Loucy (cell line): ENCODE results near the gene TEX14.

ENCODE experiments used
- H2AFZ ChIP-seq: fragments of 200-600 bp; sonication (generic); 2 replicates; pipeline ENCODE4 v1.6.0; 2016; ENCODE audit warnings: antibody characterized with exemption, mild to moderate bottlenecking, low read length, moderate library complexity
- H3F3A ChIP-seq: fragments of 200-600 bp; 2 replicates; pipeline ENCODE4 v1.6.0; 2016; ENCODE audit warnings: antibody characterized with exemption, low read depth, mild to moderate bottlenecking
- H3K27me3 ChIP-seq: fragments of 200-600 bp; sonication (generic); 2 replicates; pipeline ENCODE4 v1.6.1; 2014; ENCODE audit warnings: low read length, mild to moderate bottlenecking; ENCODE audit not compliant: insufficient read depth, poor library complexity, severe bottlenecking
- H3K36me3 ChIP-seq: fragments of 200-600 bp; sonication (generic); 2 replicates; pipeline ENCODE4 v1.6.1; 2016; ENCODE audit warnings: low read length; ENCODE audit not compliant: insufficient read depth
- H3K4me1 ChIP-seq: fragments of 200-600 bp; sonication (generic); 2 replicates; pipeline ENCODE4 v1.5.1; 2014; ENCODE audit warnings: low read length, mild to moderate bottlenecking; ENCODE audit not compliant: insufficient read depth, poor library complexity, severe bottlenecking
- H3K4me2 ChIP-seq: fragments of 200-600 bp; sonication (generic); 2 replicates; pipeline ENCODE4 v1.6.0; 2014; ENCODE audit warnings: antibody characterized with exemption, low read length, low read depth, mild to moderate bottlenecking; ENCODE audit not compliant: poor library complexity, severe bottlenecking
- H3K4me3 ChIP-seq: fragments of 200-600 bp; sonication (generic); 2 replicates; pipeline ENCODE4 v1.5.1; 2014; ENCODE audit warnings: low read length, mild to moderate bottlenecking, mixed read lengths; ENCODE audit not compliant: poor library complexity, severe bottlenecking
- H3K79me2 ChIP-seq: fragments of 200-600 bp; sonication (generic); 2 replicates; pipeline ENCODE4 v1.6.1; 2014; ENCODE audit warnings: low read length; ENCODE audit not compliant: insufficient read depth
- H3K9ac ChIP-seq: fragments of 200-600 bp; sonication (generic); 2 replicates; pipeline ENCODE4 v1.6.0; 2014; ENCODE audit warnings: mild to moderate bottlenecking, low read depth, low read length, moderate library complexity; ENCODE audit not compliant: poor library complexity, severe bottlenecking
- H3K9me2 ChIP-seq: fragments of 200-600 bp; sonication (generic); replicated peaks from 2 replicates; pipeline ENCODE4 v1.6.1; 2016; ENCODE audit warnings: low read depth, low read length, mixed read lengths
- H3K9me3 ChIP-seq: fragments of 200-600 bp; sonication (generic); 2 replicates; pipeline ENCODE4 v1.6.1; 2014; ENCODE audit warnings: mild to moderate bottlenecking, antibody characterized with exemption, low read length, low read depth; ENCODE audit not compliant: insufficient read depth
- H4K20me1 ChIP-seq: fragments of 200-600 bp; sonication (generic); 2 replicates; pipeline ENCODE4 v1.6.0; 2014; ENCODE audit warnings: antibody characterized with exemption, low read length, mild to moderate bottlenecking; ENCODE audit not compliant: insufficient read depth, poor library complexity, severe bottlenecking
- EZH2phosphoT487 ChIP-seq: fragments of 200-600 bp; IDR thresholded peaks from 2 replicates; pipeline ENCODE4 v1.6.1; 2018; ENCODE audit warnings: antibody characterized with exemption, mild to moderate bottlenecking, moderate library complexity, borderline replicate concordance
- TF ChIP-seq, protein P1 (sequence below): fragments of 200-600 bp; sonication (generic); conservative IDR thresholded peaks from 2 replicates; pipeline ENCODE4 v1.5.1; 2014; ENCODE audit warnings: mild to moderate bottlenecking, antibody characterized with exemption, low read length

Gene TEX14

DNA sequence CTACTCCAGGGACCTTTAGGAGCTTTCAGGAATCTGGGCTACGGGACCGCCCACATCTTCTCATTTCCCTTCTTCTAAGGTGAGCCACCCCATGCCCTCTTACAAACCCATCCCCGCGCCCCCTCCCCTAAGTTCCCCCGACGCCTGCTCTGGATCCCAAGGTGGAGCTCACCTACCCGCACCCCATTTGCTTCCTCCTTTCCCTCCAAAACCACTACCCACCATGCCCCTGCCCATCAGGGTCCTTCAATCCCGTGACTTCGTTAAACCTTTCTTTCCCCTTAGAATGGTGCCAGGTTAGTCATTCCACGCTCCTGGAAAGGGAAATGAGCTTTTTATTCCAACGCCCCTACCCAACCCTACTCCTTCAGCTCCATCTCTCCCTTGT lies 177.1 kb downstream of the TEX14 start:
- H3K27me3 ChIP-seq = no peaks in the 10 kb centered on the region
- H3K9me3 ChIP-seq = no peaks in the 10 kb centered on the region
- TF ChIP-seq, protein P1, sequence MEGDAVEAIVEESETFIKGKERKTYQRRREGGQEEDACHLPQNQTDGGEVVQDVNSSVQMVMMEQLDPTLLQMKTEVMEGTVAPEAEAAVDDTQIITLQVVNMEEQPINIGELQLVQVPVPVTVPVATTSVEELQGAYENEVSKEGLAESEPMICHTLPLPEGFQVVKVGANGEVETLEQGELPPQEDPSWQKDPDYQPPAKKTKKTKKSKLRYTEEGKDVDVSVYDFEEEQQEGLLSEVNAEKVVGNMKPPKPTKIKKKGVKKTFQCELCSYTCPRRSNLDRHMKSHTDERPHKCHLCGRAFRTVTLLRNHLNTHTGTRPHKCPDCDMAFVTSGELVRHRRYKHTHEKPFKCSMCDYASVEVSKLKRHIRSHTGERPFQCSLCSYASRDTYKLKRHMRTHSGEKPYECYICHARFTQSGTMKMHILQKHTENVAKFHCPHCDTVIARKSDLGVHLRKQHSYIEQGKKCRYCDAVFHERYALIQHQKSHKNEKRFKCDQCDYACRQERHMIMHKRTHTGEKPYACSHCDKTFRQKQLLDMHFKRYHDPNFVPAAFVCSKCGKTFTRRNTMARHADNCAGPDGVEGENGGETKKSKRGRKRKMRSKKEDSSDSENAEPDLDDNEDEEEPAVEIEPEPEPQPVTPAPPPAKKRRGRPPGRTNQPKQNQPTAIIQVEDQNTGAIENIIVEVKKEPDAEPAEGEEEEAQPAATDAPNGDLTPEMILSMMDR = no peak
- TF ChIP-seq EZH2phosphoT487 = no peak
- H3K9ac ChIP-seq = peak overlapping the region; percentile 47
- peaks cover 21% of the 10 kb centered on the region; the same call in 1 of the 2 replicates for H3K36me3 ChIP-seq
- no peaks in the 10 kb centered on the region for H3K9me2 ChIP-seq
- H2AFZ ChIP-seq = peak overlapping the region; percentile 41; the same call in 1 of the 2 replicates
- peaks cover 38% of the 10 kb centered on the region for H3K4me1 ChIP-seq
- peak overlapping the region; percentile 79 for H3K4me3 ChIP-seq
- H4K20me1 ChIP-seq = peaks cover 14% of the 10 kb centered on the region
- peak overlapping the region; percentile 71 for H3K4me2 ChIP-seq
- H3K79me2 ChIP-seq = peaks cover 43% of the 10 kb centered on the region
- H3F3A ChIP-seq = peaks cover 7% of the 10 kb centered on the region

DNA sequence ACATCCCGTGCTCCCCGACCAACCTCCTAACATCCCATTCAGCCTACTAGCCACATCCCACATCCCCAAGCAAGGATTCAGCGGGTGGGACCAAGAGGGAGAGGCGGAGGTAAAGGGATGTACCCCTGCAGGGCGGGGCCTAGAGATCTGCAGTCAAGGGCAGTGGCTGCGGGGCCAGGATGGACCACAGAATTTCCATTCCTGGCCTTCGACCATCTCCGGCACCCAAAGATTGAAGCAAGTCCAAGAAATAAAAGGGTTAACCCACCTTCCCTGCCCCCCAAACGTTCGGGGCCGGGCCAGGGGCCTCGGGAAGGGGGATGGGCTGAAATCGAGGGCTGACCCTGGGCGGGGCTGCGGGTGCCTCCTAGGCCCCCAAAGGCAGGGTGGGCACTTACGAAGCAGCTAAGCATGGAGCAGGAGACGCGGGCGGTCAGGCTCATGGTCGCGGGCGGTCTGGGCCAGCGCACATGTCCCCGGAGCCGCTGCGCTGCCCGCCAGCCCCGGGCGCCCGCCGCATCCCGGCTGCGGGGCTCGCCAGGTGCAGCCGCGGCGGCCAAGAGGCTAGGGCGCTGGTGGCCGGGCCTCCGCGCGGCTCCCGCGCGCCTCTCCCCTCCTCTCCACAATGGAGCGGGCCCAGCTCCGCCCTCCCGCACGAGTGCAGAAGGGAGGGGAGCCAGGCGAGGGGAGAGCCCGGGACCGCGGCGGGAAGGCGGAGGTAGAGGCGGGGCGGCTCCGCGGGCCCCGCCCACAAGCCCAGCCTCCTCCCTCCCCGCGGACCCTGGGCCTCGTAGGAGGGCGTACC lies 177.7 kb downstream of the TEX14 start, which contains the start of gene MTMR4:
Gene MTMR4 (minus strand): TSS at position 674 of the 805 bp plus-strand sequence. CDS start 231 bp downstream, at position 443.
- Histone ChIP-seq H3K36me3 (peaks cover 23% of the 10 kb centered on the region; the same call in 1 of the 2 replicates), H3K9me3 (no peaks in the 10 kb centered on the region), H3K4me3 (peak within 1 kb of the TSS; percentile 79), H3K9ac (peak within 1 kb of the TSS; percentile 84), H4K20me1 (peaks cover 14% of the 10 kb centered on the region), H3K4me2 (peak within 1 kb of the TSS; percentile 100), H3K79me2 (peaks cover 43% of the 10 kb centered on the region), H3K4me1 (peaks cover 37% of the 10 kb centered on the region), H3F3A (peaks cover 7% of the 10 kb centered on the region), H2AFZ (peak within 1 kb of the TSS; percentile 57), H3K9me2 (no peaks in the 10 kb centered on the region), H3K27me3 (no peaks in the 10 kb centered on the region)
- TF ChIP-seq, protein P1 = no peak
- no peak for TF ChIP-seq EZH2phosphoT487

- Histone ChIP-seq H3K9me3 (no peaks in the 10 kb centered on the region), H3K4me3 (peak overlapping the region; percentile 79), H3K27me3 (no peaks in the 10 kb centered on the region), H3K79me2 (peaks cover 43% of the 10 kb centered on the region), H3K4me1 (peaks cover 37% of the 10 kb centered on the region), H3F3A (peaks cover 2% of the 10 kb centered on the region; the same call in 1 of the 2 replicates), H3K4me2 (peak overlapping the region; percentile 100), H4K20me1 (peaks cover 14% of the 10 kb centered on the region), H3K9me2 (no peaks in the 10 kb centered on the region), H2AFZ (no peak overlapping the region), H3K36me3 (peaks cover 30% of the 10 kb centered on the region; the same call in 1 of the 2 replicates), H3K9ac (peak overlapping the region; percentile 84)
- TF ChIP-seq, protein P1 = peak; percentile 39
- TF ChIP-seq EZH2phosphoT487 = no peak
Measured at GRCh38 chr17:58513267-58513964, 178.4 kb downstream of the TEX14 start.
